NCI-H82 (cell line): Measurements from ENCODE around the gene VIT.

Experiments
- DNase-seq: peaks from one replicate; lab custom pipeline; 2025; lab: John Stamatoyannopoulos, UW

The VIT gene

GRCh38 chr2:36710858-36711515, 14.5 kb downstream of the VIT start:
- DNase-seq = no peak

- no peak for DNase-seq
These were observed 15.3 kb downstream of the VIT start for GRCh38 chr2:36711741-36712314.

- no peak for DNase-seq
These were observed 16.8 kb downstream of the VIT start for GRCh38 chr2:36713310-36713709.

- no peak for DNase-seq
These were observed 19.6 kb downstream of the VIT start for GRCh38 chr2:36716111-36716510.

GRCh38 chr2:36717603-36718266, 21.2 kb downstream of the VIT start:
- no peak for DNase-seq

GRCh38 chr2:36727550-36727949, 31.0 kb downstream of the VIT start:
- DNase-seq = no peak

GRCh38 chr2:36729067-36729466, 32.6 kb downstream of the VIT start:
- no peak for DNase-seq

- DNase-seq = no peak
These were observed 35.6 kb downstream of the VIT start for GRCh38 chr2:36731941-36732672.

- no peak for DNase-seq
These were observed 36.1 kb downstream of the VIT start for GRCh38 chr2:36732673-36733036.

- DNase-seq = no peak
These were observed 36.7 kb downstream of the VIT start for GRCh38 chr2:36733215-36733614.

- DNase-seq = no peak
These were observed 37.8 kb downstream of the VIT start for GRCh38 chr2:36734304-36734703.

- no peak for DNase-seq
These were observed 40.7 kb downstream of the VIT start for GRCh38 chr2:36737131-36737750.

- peak; percentile 46 for DNase-seq
These were observed 43.6 kb downstream of the VIT start for GRCh38 chr2:36740061-36740460.

- DNase-seq = no peak
These were observed 44.8 kb downstream of the VIT start for GRCh38 chr2:36741188-36741837.

GRCh38 chr2:36743954-36744353, 47.4 kb downstream of the VIT start:
- no peak for DNase-seq

- DNase-seq = no peak
These were observed 51.7 kb downstream of the VIT start for GRCh38 chr2:36748166-36748565.

- DNase-seq = no peak
These were observed 53.6 kb downstream of the VIT start for GRCh38 chr2:36750101-36750500.

- DNase-seq = no peak
These were observed 57.3 kb downstream of the VIT start for GRCh38 chr2:36753706-36754221.

GRCh38 chr2:36754578-36754977, 58.1 kb downstream of the VIT start:
- DNase-seq = no peak

- no peak for DNase-seq
These were observed 59.9 kb downstream of the VIT start for GRCh38 chr2:36756438-36756837.

- no peak for DNase-seq
These were observed 66.4 kb downstream of the VIT start for GRCh38 chr2:36762764-36763490.
